LNCAP (cell line): ENCODE results near the gene PEX10.

Source experiments
- TF ChIP-seq, protein P1 (sequence below): fragments of 450-650 bp; IDR thresholded peaks from 2 replicates; pipeline ENCODE4 v1.5.1; 2017; ENCODE audit warnings: mild to moderate bottlenecking

The PEX10 gene

GRCh38 chr1:2406451-2407041, 5.8 kb downstream of the PEX10 start:
- TF ChIP-seq, protein P1, sequence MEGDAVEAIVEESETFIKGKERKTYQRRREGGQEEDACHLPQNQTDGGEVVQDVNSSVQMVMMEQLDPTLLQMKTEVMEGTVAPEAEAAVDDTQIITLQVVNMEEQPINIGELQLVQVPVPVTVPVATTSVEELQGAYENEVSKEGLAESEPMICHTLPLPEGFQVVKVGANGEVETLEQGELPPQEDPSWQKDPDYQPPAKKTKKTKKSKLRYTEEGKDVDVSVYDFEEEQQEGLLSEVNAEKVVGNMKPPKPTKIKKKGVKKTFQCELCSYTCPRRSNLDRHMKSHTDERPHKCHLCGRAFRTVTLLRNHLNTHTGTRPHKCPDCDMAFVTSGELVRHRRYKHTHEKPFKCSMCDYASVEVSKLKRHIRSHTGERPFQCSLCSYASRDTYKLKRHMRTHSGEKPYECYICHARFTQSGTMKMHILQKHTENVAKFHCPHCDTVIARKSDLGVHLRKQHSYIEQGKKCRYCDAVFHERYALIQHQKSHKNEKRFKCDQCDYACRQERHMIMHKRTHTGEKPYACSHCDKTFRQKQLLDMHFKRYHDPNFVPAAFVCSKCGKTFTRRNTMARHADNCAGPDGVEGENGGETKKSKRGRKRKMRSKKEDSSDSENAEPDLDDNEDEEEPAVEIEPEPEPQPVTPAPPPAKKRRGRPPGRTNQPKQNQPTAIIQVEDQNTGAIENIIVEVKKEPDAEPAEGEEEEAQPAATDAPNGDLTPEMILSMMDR = no peak

DNA sequence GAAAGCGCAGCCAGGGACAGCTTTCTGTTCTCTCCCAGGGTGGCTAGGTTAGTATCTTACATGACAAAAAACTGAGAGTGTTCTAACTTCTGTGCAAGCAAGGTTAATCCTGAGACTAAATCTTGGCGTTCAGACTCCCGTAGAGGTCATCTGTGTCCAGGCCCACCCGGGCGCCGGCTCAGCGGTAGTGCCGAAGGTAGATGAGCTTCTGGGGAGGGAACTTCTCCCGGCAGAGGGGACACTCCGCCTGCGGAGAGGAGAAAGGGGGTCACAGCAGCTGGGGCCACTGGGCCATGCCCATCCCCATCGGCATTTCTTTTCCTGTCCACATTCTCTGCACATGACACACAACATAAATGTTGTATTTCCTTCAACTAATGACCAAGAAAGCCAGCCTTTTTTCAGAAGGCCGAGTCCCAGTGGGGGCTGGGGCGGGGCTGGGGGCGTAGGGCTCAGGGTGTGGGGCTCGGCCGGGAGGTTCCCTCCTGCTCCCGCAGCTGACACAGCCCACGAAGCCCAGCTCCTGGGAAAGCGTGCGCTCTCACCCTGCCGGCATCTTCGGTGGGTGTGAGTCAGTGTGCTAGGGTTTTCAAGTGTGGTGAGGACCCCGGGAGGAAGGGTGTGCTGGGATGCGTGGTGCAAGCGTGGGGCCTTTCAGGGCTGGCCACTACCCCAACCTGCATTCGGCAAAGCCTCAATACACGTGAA, 6.6 kb downstream of the PEX10 start:
- TF ChIP-seq, protein P1 = no peak

DNA sequence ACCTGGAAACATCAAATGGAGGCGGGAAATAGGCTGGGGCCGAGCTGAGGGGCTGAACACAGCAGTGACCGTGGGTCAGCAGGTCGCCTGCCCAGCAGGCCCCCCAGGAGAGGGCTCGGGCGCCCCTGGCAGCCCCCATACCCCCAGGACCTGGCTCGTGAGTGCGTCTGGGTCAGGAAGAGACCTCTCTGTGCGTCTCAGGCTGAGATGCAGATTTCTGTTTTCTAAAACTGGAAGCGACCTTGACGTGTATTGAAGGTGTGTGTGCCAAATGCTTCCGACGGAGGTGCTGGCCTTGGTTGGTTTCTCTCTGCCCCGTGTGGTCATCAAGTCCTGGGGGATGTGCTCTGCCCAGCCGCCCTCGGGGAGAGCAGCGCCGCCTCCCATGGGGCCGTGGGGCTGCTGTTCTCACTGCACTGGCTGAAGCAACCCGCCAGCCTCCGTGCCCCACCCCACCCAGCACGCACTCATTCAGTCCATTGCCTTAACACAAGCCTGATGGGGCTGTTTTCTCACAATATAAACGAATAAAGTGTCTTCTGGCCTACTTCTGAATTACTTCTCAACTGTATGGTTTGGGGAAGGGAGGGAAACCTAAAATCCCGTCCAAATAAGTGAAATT, 7.4 kb downstream of the PEX10 start:
- TF ChIP-seq, protein P1 = no peak

GRCh38 chr1:2404142-2404889, 8.0 kb downstream of the PEX10 start:
- TF ChIP-seq, protein P1 = no peak

- TF ChIP-seq, protein P1 = no peak
Observed at GRCh38 chr1:2403273-2403672, 9.1 kb downstream of the PEX10 start.

GRCh38 chr1:2402420-2402819, 9.9 kb downstream of the PEX10 start:
- TF ChIP-seq, protein P1 = no peak

GRCh38 chr1:2400950-2401649, 11.3 kb downstream of the PEX10 start:
- TF ChIP-seq, protein P1 = no peak
